Calu3 (cell line): ENCODE data around the gene EPM2AIP1. TPM values are rescaled to one million over a fixed set of nuclear protein-coding genes. Genes with fewer than 3 reads are reported as not detected.

Source experiments
- BruUV-seq: library from RNA; stranded (reverse); fragments of 400-500 nt; replicated peaks from 2 replicates; lab custom pipeline; 2021; lab: Mats Ljungman, UMichigan
- CTCF ChIA-PET: fragments of 300-600 bp; sonication (Branson Sonifier 250); formaldehyde crosslinking; loops from one replicate; lab custom pipeline; 2022; ENCODE audit warnings: antibody characterized with exemption; lab: Charles Lee
- DNase-seq: peaks from one replicate; pipeline ENCODE4 v3.0.0; 2022
- H3K27ac Mint-ChIP-seq: one replicate; pipeline ENCODE4 v1.8.0; 2022; ENCODE audit warnings: mixed read lengths; ENCODE audit not compliant: unreplicated experiment
- H3K27me3 Mint-ChIP-seq: one replicate; pipeline ENCODE4 v1.8.0; 2022; ENCODE audit warnings: mixed read lengths; ENCODE audit not compliant: unreplicated experiment
- H3K36me3 Mint-ChIP-seq: one replicate; pipeline ENCODE4 v1.8.0; 2022; ENCODE audit warnings: mild to moderate bottlenecking, moderate library complexity, mixed read lengths; ENCODE audit not compliant: insufficient read depth, unreplicated experiment
- H3K4me1 Mint-ChIP-seq: one replicate; pipeline ENCODE4 v1.8.0; 2022; ENCODE audit warnings: mild to moderate bottlenecking, low read depth, mixed read lengths; ENCODE audit not compliant: unreplicated experiment
- H3K4me3 Mint-ChIP-seq: one replicate; pipeline ENCODE4 v1.8.0; 2022; ENCODE audit warnings: mild to moderate bottlenecking, low read depth, moderate library complexity, mixed read lengths; ENCODE audit not compliant: unreplicated experiment
- H3K9me3 Mint-ChIP-seq: one replicate; pipeline ENCODE4 v1.8.0; 2022; ENCODE audit warnings: low read depth, mixed read lengths; ENCODE audit not compliant: unreplicated experiment
- CTCF ChIP-seq: fragments of 200-600 bp; IDR thresholded peaks from one replicate; pipeline ENCODE4 v1.8.0; 2022; ENCODE audit warnings: antibody characterized with exemption; ENCODE audit not compliant: unreplicated experiment
- intact Hi-C: fragments of 100-400 bp; cut with micrococcal nuclease; formaldehyde crosslinking; loops from one replicate; pipeline ENCODE4 v1.10.0; 2022; ENCODE audit not compliant: unreplicated experiment
- total RNA-seq: library from RNA; stranded (reverse); gene quantifications from 2 replicates; pipeline ENCODE4 v1.2.3, GENCODE V29; 2022

The EPM2AIP1 gene
- total RNA-seq, 1 experiment from 2014 or later = 13.2 TPM

GRCh38 chr3:37030588-37030987 lies 37.7 kb upstream of the EPM2AIP1 start:
- Mint-ChIP-seq H3K9me3 (no peaks in the 10 kb centered on the region), H3K4me1 (no peaks in the 10 kb centered on the region), H3K27me3 (no peaks in the 10 kb centered on the region), H3K27ac (no peak overlapping the region), H3K36me3 (peaks cover 12% of the 10 kb centered on the region), H3K4me3 (no peak overlapping the region)
- no peak for TF ChIP-seq CTCF
- CTCF ChIA-PET = interaction anchor here (1.0 kb wide), 1 partner anchor 96 kb away, joined by 3 read pairs; no protein-coding TSS in a partner anchor
- no peak for DNase-seq
- BruUV-seq = no TSS peak
- intact Hi-C loops = no loop called here

GRCh38 chr3:37029516-37030163 lies 36.7 kb upstream of the EPM2AIP1 start:
- intact Hi-C loops = no loop called here
- H3K9me3 Mint-ChIP-seq = peaks cover 4% of the 10 kb centered on the region
- no peaks in the 10 kb centered on the region for H3K27me3 Mint-ChIP-seq
- CTCF ChIA-PET = no interaction called here
- TF ChIP-seq CTCF = no peak
- peaks cover 12% of the 10 kb centered on the region for H3K36me3 Mint-ChIP-seq
- H3K4me1 Mint-ChIP-seq = no peaks in the 10 kb centered on the region
- H3K27ac Mint-ChIP-seq = no peak overlapping the region
- no peak overlapping the region for H3K4me3 Mint-ChIP-seq
- BruUV-seq = no TSS peak
- no peak for DNase-seq

- BruUV-seq = no TSS peak
- DNase-seq = no peak
- intact Hi-C loops = no loop called here
- Mint-ChIP-seq H3K4me1 (no peaks in the 10 kb centered on the region), H3K36me3 (peaks cover 12% of the 10 kb centered on the region), H3K27ac (no peak overlapping the region), H3K9me3 (peaks cover 6% of the 10 kb centered on the region), H3K4me3 (no peak overlapping the region), H3K27me3 (no peaks in the 10 kb centered on the region)
- CTCF ChIA-PET = no interaction called here
- TF ChIP-seq CTCF = no peak
Observed at GRCh38 chr3:37029111-37029510, 36.2 kb upstream of the EPM2AIP1 start.

GRCh38 chr3:37028329-37028728 lies 35.4 kb upstream of the EPM2AIP1 start:
- Mint-ChIP-seq H3K4me3 (no peak overlapping the region), H3K27ac (no peak overlapping the region), H3K27me3 (no peaks in the 10 kb centered on the region), H3K4me1 (no peaks in the 10 kb centered on the region), H3K36me3 (peaks cover 12% of the 10 kb centered on the region), H3K9me3 (peaks cover 7% of the 10 kb centered on the region)
- no TSS peak for BruUV-seq
- no peak for TF ChIP-seq CTCF
- intact Hi-C loops = no loop called here
- DNase-seq = no peak
- CTCF ChIA-PET = no interaction called here
